Sigmoid colon (tissue), 7 donors: ENCODE measurements around the gene SLC4A7. TPM values are rescaled to one million over a fixed set of nuclear protein-coding genes. Genes with fewer than 3 reads are reported as not detected.

Source experiments
- DNase-seq: peaks from one replicate; pipeline ENCODE4 v3.0.0-alpha.2; 2019
- H3K27ac ChIP-seq, 4 donors: fragments of 200-600 bp; sonication (generic); one replicate each; pipeline ENCODE4 v1.5.1; 2016 to 2019; ENCODE audit warnings: mild to moderate bottlenecking in 1 of 4
- H3K27me3 ChIP-seq, 3 donors: fragments of 200-600 bp; sonication (generic); one replicate each; pipeline ENCODE4 v1.5.1; 2019; ENCODE audit warnings: mild to moderate bottlenecking in 1 of 3
- H3K36me3 ChIP-seq, 4 donors: fragments of 200-600 bp; sonication (generic); one replicate each; pipeline ENCODE4 v1.5.1; 2016 to 2019
- H3K4me1 ChIP-seq, 4 donors: fragments of 200-600 bp; sonication (generic); one replicate each; pipeline ENCODE4 v1.5.1; 2017 to 2019
- H3K4me3 ChIP-seq, 4 donors: fragments of 200-600 bp; sonication (generic); one replicate each; pipeline ENCODE4 v1.5.1; 2017 to 2019; ENCODE audit warnings: mild to moderate bottlenecking in 2 of 4, moderate library complexity in 1 of 4
- H3K9me3 ChIP-seq, 4 donors: fragments of 200-600 bp in 3 of 4; sonication (generic) in 3 of 4; one replicate each; pipeline versions ENCODE4 v1.5.1 to v1.6.1; 2013 to 2019
- CTCF ChIP-seq, 4 experiments: fragments of 450-650 bp in 3 of 4; fragments of 200-600 bp in 1 of 4; IDR thresholded peaks; one replicate each; pipeline ENCODE4 v1.5.1; 2016 to 2019; ENCODE audit warnings: antibody characterized with exemption in 4 of 4, mild to moderate bottlenecking in 3 of 4, moderate library complexity in 2 of 4
- EP300 ChIP-seq, 4 donors: sonication (generic); formaldehyde crosslinking; IDR thresholded peaks; one replicate each; pipeline ENCODE4 v1.6.1; 2017; ENCODE audit warnings: antibody characterized with exemption in 4 of 4
- POLR2A ChIP-seq, 2 donors: fragments of 450-650 bp; IDR thresholded peaks; one replicate each; pipeline ENCODE4 v1.6.1; 2016; ENCODE audit warnings: antibody characterized with exemption in 2 of 2, mild to moderate bottlenecking in 2 of 2, moderate library complexity in 2 of 2
- POLR2AphosphoS5 ChIP-seq, 4 donors: sonication (generic); formaldehyde crosslinking; IDR thresholded peaks; one replicate each; pipeline ENCODE4 v1.6.1; 2017; ENCODE audit warnings: antibody characterized with exemption in 4 of 4
- WGBS, 2 donors: extraction: QIAGEN DNeasy Blood & Tissue Kit; methylation state at CpG; one replicate each; pipeline ENCODE4 v1.1.7; 2013; 5-methylcytosine and 5-hydroxymethylcytosine counted together
- intact Hi-C: fragments of 100-400 bp; cut with DNase I; formaldehyde crosslinking; loops from one replicate; pipeline ENCODE4 v1.15.1; 2023
- polyA plus RNA-seq, 3 donors: library from polyadenylated mRNA; stranded (reverse); fragments of 200-250 nt; gene quantifications; one replicate each; pipeline ENCODE4 v1.2.3, GENCODE V29; 2013
- small RNA-seq, 3 donors: library from RNA; depleted of rRNA; stranded (forward); fragments of <200 nt; gene quantifications; one replicate each; pipeline ENCODE3, GENCODE V24; 2016
- total RNA-seq, 4 donors: library from RNA; depleted of rRNA; stranded (reverse); fragments of >200 nt; gene quantifications; one replicate each; pipeline ENCODE4 v1.1.0, GENCODE V29; 2016
- donor health status: healthy with polysubstance abuse.
- donor health status: Bipolar disorder and iron deficiency.
- donor health status: healthy.

Gene SLC4A7
- total and polyA plus RNA-seq, 7 donors, result 1.6 to 91.0 (median 63.8) TPM

GRCh38 chr3:27325419-27325818 lies 158.8 kb downstream of the SLC4A7 start:
- TF ChIP-seq CTCF (IDR thresholded peaks at IDR 0.05) (no peak), POLR2A (IDR thresholded peaks at IDR 0.05) (no peak), POLR2AphosphoS5 (IDR thresholded peaks at IDR 0.05) (no peak), EP300 (IDR thresholded peaks at IDR 0.05) (no peak)
- Histone ChIP-seq H3K36me3 (no peaks in the 10 kb centered on the region), H3K4me1 (peaks cover 0 to 67% (median 56%) of the 10 kb centered on the region in 4 donors), H3K4me3 (no peak overlapping the region), H3K9me3 (no peaks in the 10 kb centered on the region), H3K27me3 (no peaks in the 10 kb centered on the region), H3K27ac (peak overlapping the region; percentile 70 to 82 (median 78))
- 87 to 88% methylated on average over 1 of the region's 1 CpG for WGBS, 2 donors
- intact Hi-C loops, result no loop called here
- DNase-seq, result no peak

- peaks cover 0 to 74% (median 61%) of the 10 kb centered on the region in 4 donors for H3K4me1 ChIP-seq
- WGBS, 2 donors, result 86 to 89% methylated on average over 2 of the region's 2 CpGs
- H3K27ac ChIP-seq, result peak overlapping the region in 3 of 4 donors; percentile 73 to 82 (median 82)
- H3K36me3 ChIP-seq, result no peaks in the 10 kb centered on the region
- no peak overlapping the region for H3K4me3 ChIP-seq
- H3K9me3 ChIP-seq, result no peaks in the 10 kb centered on the region
- no peak for DNase-seq
- intact Hi-C loops, result loop anchor here (5.0 kb wide), 2 partner anchors 198 to 248 kb away; no protein-coding TSS in a partner anchor
- TF ChIP-seq CTCF (IDR thresholded peaks at IDR 0.05) (no peak), EP300 (IDR thresholded peaks at IDR 0.05) (no peak), POLR2A (IDR thresholded peaks at IDR 0.05) (no peak), POLR2AphosphoS5 (IDR thresholded peaks at IDR 0.05) (no peak)
- no peaks in the 10 kb centered on the region for H3K27me3 ChIP-seq
These were observed 159.5 kb downstream of the SLC4A7 start for GRCh38 chr3:27324686-27325085.

GRCh38 chr3:27323087-27323570 lies 161.1 kb downstream of the SLC4A7 start:
- intact Hi-C loops, result loop anchor here (5.0 kb wide), 2 partner anchors 199 to 249 kb away; no protein-coding TSS in a partner anchor
- peaks cover 0 to 77% (median 63%) of the 10 kb centered on the region in 4 donors for H3K4me1 ChIP-seq

More at GRCh38 chr3:27323087-27323570, 161.1 kb downstream of the SLC4A7 start:
- Histone ChIP-seq H3K27ac (peak overlapping the region in 2 of 4 donors; percentile 82), H3K4me3 (no peak overlapping the region), H3K36me3 (no peaks in the 10 kb centered on the region), H3K27me3 (no peaks in the 10 kb centered on the region), H3K9me3 (no peaks in the 10 kb centered on the region)
- 85 to 88% methylated on average over 3 of the region's 3 CpGs for WGBS, 2 donors
- DNase-seq, result no peak
- TF ChIP-seq POLR2A (IDR thresholded peaks at IDR 0.05) (no peak), EP300 (IDR thresholded peaks at IDR 0.05) (no peak)

Small RNAs within 50 kb of the gene (small RNA-seq; reads per million reads assigned to genes)
- gene AC137675.1, result 0 reads per million in 3 donors
- gene RNU1-96P, result 0 reads per million in 3 donors

Other genes with a start within 250 kb of the SLC4A7 start
- gene NEK10, start 115.0 kb downstream of the SLC4A7 start, total RNA-seq, result 10 to 100 TPM in 3 of 4 donors, 1 to 10 TPM in 1; 7.2 to 20.3 (median 14.0) TPM
- under 1 TPM in 1 of 3 donors, not detected in 2; 0.44 TPM for gene NEK10, start 115.0 kb downstream of the SLC4A7 start, polyA plus RNA-seq
- not detected for gene EOMES, start 237.9 kb upstream of the SLC4A7 start, total RNA-seq
- under 1 TPM in 2 of 3 donors, not detected in 1; 0.23 to 0.67 TPM for gene EOMES, start 237.9 kb upstream of the SLC4A7 start, polyA plus RNA-seq